GM21447 (cell line): ENCODE measurements around the gene MRO.

Experiments
- ATAC-seq: cut with Tn5 transposase; IDR thresholded peaks from one replicate; pipeline ENCODE4 v1.9.1; 2021; ENCODE audit not compliant: unreplicated experiment

MRO gene

DNA sequence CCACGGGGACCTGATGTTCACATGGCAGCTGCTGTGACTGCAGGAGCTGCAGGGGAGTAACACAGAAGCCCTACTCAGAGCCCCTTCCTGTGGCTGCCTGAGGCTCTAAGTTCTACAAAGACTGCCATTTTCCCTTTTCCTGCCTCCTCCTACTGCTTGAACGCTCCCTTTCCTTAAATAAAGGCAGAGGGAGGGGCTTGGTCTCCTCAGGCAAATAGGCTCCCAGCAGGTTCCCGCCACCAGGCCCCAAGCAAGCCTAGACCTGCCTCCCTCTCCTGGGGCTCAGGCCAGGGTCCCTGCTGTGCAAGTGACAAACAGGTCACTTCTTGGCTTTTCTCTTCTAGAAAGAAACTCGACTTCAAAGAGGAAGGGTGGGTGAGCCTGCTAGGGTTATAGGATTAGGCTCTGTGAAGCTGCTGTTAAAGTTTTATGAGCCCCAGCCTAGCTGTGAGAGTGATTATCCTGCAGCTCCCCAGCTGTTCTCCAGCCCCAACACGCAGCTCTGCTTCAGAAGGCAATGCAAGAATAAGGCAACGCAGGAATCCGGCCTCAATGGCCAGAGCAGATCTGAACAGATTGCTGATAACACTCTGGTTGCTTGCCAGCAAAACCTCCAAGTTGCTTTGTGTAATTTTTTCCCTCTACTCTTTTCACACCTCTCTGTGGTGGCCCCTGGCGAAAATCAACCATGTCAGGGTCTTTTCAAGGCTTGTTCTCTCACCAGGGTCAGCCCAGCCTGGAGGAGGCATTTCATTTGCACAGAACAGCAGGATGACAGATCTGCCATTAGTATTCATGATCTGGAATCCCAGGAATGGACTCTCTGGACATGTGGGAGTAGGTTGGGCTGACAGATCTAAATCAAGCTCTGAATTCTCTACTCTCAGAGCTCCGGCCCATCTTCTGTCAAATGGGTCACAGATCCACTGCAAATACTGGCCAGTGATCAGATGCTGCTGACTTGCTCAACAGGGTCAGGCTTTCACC is 71.3 kb downstream of the MRO start:
- no peak for ATAC-seq

DNA sequence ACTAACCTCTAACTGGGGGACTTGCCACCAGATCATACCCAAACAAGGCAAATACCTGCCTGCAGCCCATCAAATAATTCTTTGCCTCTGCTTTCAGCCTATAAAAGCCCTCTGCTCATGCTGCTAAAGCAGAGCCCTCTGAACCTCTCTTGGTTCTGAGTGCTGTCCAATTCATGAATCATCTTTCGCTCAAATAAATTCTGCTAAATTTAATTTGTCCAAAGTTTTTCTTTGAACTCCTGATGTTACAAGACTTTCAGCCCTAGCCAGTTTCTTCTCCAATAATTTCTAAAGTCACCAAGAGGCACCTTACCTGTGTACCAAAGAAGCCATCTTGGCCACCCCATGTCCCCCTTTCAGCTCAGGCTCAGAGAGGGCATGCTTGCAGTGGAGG is 72.0 kb downstream of the MRO start:
- no peak for ATAC-seq

GRCh38 chr18:50745945-50746344 is 73.9 kb downstream of the MRO start:
- no peak for ATAC-seq
